ENCODE results near the gene AVL9.
"Not testable (repeated sequence)": the region's sequence is repeated elsewhere in the genome, so short reads cannot be mapped to it uniquely, and the experiment has no call there.

GRCh38 chr7:32470004-32470403 is 25.3 kb upstream of the AVL9 start:
- TF ChIP-seq, protein P1, sequence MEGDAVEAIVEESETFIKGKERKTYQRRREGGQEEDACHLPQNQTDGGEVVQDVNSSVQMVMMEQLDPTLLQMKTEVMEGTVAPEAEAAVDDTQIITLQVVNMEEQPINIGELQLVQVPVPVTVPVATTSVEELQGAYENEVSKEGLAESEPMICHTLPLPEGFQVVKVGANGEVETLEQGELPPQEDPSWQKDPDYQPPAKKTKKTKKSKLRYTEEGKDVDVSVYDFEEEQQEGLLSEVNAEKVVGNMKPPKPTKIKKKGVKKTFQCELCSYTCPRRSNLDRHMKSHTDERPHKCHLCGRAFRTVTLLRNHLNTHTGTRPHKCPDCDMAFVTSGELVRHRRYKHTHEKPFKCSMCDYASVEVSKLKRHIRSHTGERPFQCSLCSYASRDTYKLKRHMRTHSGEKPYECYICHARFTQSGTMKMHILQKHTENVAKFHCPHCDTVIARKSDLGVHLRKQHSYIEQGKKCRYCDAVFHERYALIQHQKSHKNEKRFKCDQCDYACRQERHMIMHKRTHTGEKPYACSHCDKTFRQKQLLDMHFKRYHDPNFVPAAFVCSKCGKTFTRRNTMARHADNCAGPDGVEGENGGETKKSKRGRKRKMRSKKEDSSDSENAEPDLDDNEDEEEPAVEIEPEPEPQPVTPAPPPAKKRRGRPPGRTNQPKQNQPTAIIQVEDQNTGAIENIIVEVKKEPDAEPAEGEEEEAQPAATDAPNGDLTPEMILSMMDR (conservative IDR thresholded peaks at IDR 0.05; ENCODE audit: low read depth, low read length), result not testable (repeated sequence)
- TF ChIP-seq EZH2 (IDR thresholded peaks at IDR 0.05; ENCODE audit: borderline replicate concordance, low read depth, low read length, poor library complexity, severe bottlenecking), result not testable (repeated sequence)
